Keratinocyte (primary cell): ENCODE results near the gene ZBTB5.

Experiments used
- EZH2 ChIP-seq: IDR thresholded peaks from one replicate; pipeline ENCODE4 v1.6.1; 2012; ENCODE audit warnings: inconsistent platforms, mild to moderate bottlenecking, low read length, moderate library complexity
- TF ChIP-seq, protein P1 (sequence below), 3 experiments: IDR thresholded peaks in 1 of 3; conservative IDR thresholded peaks in 1 of 3; optimal IDR thresholded peaks in 1 of 3; 2 replicates in 2 of 3; 3 replicates in 1 of 3; pipeline versions ENCODE3 to v1.5.1; 2011; ENCODE audit warnings: low read length in 3 of 3, mild to moderate bottlenecking in 3 of 3, moderate library complexity in 2 of 3, control low read depth in 1 of 3, inconsistent platforms in 1 of 3; ENCODE audit not compliant: insufficient read depth in 2 of 3; ENCODE audit errors: extremely low read depth in 1 of 3

DNA sequence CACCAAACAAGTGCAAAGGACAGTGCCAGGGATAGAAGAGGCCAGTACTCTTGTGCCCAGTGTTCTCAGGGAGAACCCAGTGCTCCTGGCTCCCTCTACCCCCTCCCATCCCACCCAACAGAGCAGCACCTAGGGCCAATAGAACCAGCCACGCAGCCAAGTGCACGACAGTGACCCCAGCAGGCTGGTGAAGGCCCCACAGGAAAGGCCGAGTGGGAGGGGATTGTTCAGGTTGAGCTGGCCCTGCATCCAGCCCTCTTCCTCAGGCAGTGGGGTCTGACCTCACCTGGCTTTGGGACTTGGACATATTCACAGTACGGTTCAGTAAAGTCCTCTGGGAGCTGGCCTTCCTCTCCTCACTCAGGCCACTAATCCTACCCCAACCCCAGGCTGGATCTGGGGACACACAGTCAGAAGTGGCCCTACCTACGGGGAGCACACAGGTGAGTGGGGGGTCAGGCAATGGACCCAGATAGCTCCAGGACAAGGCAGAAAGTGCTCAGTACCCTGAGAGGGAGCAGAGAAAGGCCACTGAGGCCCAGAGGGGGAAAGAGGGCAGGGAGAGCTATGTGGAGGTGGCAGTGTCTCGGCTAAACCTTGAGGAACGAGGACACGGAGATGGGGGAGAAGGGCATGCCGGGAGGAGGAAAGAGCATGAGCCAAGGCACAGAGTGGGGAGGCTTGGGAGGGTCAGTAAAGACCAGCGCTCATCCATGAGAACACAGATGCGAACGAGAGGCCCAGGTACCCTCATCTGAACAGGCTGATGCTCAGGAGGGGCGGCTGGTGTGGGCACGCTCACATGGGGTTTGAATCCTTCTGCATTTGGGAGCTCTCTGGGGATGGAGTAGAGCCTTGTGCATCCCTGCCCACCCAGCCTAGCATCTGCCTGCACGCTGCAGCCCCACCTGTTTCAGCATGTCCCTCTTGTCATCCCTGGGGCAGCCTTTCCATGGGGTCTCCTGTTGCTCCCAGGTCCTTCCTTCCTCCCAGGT lies 46.1 kb upstream of the ZBTB5 start:
- TF ChIP-seq, protein P1, sequence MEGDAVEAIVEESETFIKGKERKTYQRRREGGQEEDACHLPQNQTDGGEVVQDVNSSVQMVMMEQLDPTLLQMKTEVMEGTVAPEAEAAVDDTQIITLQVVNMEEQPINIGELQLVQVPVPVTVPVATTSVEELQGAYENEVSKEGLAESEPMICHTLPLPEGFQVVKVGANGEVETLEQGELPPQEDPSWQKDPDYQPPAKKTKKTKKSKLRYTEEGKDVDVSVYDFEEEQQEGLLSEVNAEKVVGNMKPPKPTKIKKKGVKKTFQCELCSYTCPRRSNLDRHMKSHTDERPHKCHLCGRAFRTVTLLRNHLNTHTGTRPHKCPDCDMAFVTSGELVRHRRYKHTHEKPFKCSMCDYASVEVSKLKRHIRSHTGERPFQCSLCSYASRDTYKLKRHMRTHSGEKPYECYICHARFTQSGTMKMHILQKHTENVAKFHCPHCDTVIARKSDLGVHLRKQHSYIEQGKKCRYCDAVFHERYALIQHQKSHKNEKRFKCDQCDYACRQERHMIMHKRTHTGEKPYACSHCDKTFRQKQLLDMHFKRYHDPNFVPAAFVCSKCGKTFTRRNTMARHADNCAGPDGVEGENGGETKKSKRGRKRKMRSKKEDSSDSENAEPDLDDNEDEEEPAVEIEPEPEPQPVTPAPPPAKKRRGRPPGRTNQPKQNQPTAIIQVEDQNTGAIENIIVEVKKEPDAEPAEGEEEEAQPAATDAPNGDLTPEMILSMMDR (optimal IDR thresholded peaks at IDR 0.05 in 1 of 3, IDR thresholded peaks at IDR 0.05 in 1 of 3, conservative IDR thresholded peaks at IDR 0.05 in 1 of 3; ENCODE audit: extremely low read depth in 1 of 3, insufficient read depth in 2 of 3, low read length in 3 of 3): peak in 1 of 3 experiments; percentile 42
- TF ChIP-seq EZH2: no peak
